HG03060 (cell line): ENCODE data around the gene ZNF101.

Experiments used
- ATAC-seq: cut with Tn5 transposase; IDR thresholded peaks from one replicate; pipeline ENCODE4 v1.9.1; 2021; ENCODE audit warnings: low read depth, moderate number of reproducible peaks; ENCODE audit not compliant: unreplicated experiment

ZNF101 gene

GRCh38 chr19:19704836-19705235 is 36.2 kb downstream of the ZNF101 start:
- ATAC-seq: no peak

GRCh38 chr19:19710506-19710905 is 41.9 kb downstream of the ZNF101 start:
- ATAC-seq: no peak

GRCh38 chr19:19711306-19711933 is 42.8 kb downstream of the ZNF101 start:
- ATAC-seq: no peak

- no peak for ATAC-seq
Measured at GRCh38 chr19:19711934-19712828, 43.5 kb downstream of the ZNF101 start.

- ATAC-seq: no peak
Measured at GRCh38 chr19:19719798-19720197, 51.2 kb downstream of the ZNF101 start.

GRCh38 chr19:19721896-19722295 is 53.3 kb downstream of the ZNF101 start:
- no peak for ATAC-seq

- peak; percentile 98 for ATAC-seq
Measured at GRCh38 chr19:19732579-19733501, 64.2 kb downstream of the ZNF101 start, which contains the start of gene ZNF14. TSS of gene ZNF14 (minus strand) at chr19:19733112. CDS start at chr19:19732958, 154 bp downstream.
